Ishikawa (cell line): Measurements from ENCODE around the gene PISD.

ENCODE experiments used
- CEBPB ChIP-seq: IDR thresholded peaks from 2 replicates; pipeline ENCODE4 v1.6.1; 2012
- CREB1 ChIP-seq: IDR thresholded peaks from 2 replicates; pipeline ENCODE4 v1.6.1; 2012; ENCODE audit warnings: low read depth
- EGR1 ChIP-seq: IDR thresholded peaks from 2 replicates; pipeline ENCODE4 v1.6.1; 2012
- EP300 ChIP-seq: IDR thresholded peaks from 2 replicates; pipeline ENCODE4 v1.6.1; 2012; ENCODE audit warnings: borderline replicate concordance
- FOXM1 ChIP-seq: IDR thresholded peaks from 2 replicates; pipeline ENCODE4 v1.6.1; 2012; ENCODE audit warnings: low read depth, borderline replicate concordance
- NFIC ChIP-seq: IDR thresholded peaks from 2 replicates; pipeline ENCODE4 v1.6.1; 2012
- RAD21 ChIP-seq: IDR thresholded peaks from 2 replicates; pipeline ENCODE4 v1.6.1; 2012; ENCODE audit warnings: low read depth
- TAF1 ChIP-seq: IDR thresholded peaks from 2 replicates; pipeline ENCODE4 v1.6.1; 2012; ENCODE audit warnings: low read depth, mild to moderate bottlenecking
- TCF12 ChIP-seq: IDR thresholded peaks from 2 replicates; pipeline ENCODE4 v1.6.1; 2012; ENCODE audit warnings: low read depth
- TEAD4 ChIP-seq: IDR thresholded peaks from 2 replicates; pipeline ENCODE4 v1.6.1; 2012
- YY1 ChIP-seq: IDR thresholded peaks from 2 replicates; pipeline ENCODE4 v1.6.1; 2012; ENCODE audit warnings: low read depth
- ZBTB7A ChIP-seq: IDR thresholded peaks from 2 replicates; pipeline ENCODE4 v1.6.1; 2012; ENCODE audit warnings: low read depth
- TF ChIP-seq, protein P1 (sequence below): IDR thresholded peaks from 2 replicates; pipeline ENCODE4 v1.6.1; 2012
- TF ChIP-seq, protein P2 (sequence below): IDR thresholded peaks from 2 replicates; pipeline ENCODE4 v1.6.1; 2012; ENCODE audit warnings: low read depth, mild to moderate bottlenecking
- TF ChIP-seq, protein P3 (sequence below): IDR thresholded peaks from 2 replicates; pipeline ENCODE4 v1.6.1; 2012

Gene PISD

DNA sequence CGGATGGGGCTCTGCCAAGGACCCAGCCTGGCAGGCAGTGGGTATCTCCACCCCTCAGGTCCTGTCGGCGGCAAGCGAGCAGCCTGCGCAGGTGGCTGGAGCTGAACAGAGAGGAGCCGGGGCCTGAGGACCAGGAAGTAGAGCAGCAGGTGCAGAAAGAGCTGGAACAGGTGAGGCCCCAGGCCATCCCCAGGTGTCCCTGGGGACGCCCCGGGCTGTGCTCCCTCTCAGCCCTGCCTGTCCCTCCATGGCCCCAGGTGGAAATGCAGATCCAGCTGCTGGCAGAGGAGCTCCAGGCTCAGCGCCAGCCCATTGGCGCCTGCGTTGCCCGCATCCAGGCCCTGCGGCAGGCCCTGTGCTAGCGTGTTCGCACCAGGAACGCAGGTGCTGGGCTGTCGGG lies 44.0 kb downstream of the PISD start:
- TF ChIP-seq EGR1 (no peak), TCF12 (no peak), RAD21 (no peak), EP300 (no peak), TAF1 (no peak), TEAD4 (no peak), CEBPB (no peak), CREB1 (no peak), FOXM1 (no peak), YY1 (no peak), NFIC (no peak), ZBTB7A (no peak)
- TF ChIP-seq, protein P1, sequence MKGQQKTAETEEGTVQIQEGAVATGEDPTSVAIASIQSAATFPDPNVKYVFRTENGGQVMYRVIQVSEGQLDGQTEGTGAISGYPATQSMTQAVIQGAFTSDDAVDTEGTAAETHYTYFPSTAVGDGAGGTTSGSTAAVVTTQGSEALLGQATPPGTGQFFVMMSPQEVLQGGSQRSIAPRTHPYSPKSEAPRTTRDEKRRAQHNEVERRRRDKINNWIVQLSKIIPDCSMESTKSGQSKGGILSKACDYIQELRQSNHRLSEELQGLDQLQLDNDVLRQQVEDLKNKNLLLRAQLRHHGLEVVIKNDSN, result no peak
- TF ChIP-seq, protein P2, sequence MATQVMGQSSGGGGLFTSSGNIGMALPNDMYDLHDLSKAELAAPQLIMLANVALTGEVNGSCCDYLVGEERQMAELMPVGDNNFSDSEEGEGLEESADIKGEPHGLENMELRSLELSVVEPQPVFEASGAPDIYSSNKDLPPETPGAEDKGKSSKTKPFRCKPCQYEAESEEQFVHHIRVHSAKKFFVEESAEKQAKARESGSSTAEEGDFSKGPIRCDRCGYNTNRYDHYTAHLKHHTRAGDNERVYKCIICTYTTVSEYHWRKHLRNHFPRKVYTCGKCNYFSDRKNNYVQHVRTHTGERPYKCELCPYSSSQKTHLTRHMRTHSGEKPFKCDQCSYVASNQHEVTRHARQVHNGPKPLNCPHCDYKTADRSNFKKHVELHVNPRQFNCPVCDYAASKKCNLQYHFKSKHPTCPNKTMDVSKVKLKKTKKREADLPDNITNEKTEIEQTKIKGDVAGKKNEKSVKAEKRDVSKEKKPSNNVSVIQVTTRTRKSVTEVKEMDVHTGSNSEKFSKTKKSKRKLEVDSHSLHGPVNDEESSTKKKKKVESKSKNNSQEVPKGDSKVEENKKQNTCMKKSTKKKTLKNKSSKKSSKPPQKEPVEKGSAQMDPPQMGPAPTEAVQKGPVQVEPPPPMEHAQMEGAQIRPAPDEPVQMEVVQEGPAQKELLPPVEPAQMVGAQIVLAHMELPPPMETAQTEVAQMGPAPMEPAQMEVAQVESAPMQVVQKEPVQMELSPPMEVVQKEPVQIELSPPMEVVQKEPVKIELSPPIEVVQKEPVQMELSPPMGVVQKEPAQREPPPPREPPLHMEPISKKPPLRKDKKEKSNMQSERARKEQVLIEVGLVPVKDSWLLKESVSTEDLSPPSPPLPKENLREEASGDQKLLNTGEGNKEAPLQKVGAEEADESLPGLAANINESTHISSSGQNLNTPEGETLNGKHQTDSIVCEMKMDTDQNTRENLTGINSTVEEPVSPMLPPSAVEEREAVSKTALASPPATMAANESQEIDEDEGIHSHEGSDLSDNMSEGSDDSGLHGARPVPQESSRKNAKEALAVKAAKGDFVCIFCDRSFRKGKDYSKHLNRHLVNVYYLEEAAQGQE, result no peak
- TF ChIP-seq, protein P3, sequence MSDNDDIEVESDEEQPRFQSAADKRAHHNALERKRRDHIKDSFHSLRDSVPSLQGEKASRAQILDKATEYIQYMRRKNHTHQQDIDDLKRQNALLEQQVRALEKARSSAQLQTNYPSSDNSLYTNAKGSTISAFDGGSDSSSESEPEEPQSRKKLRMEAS, result no peak

DNA sequence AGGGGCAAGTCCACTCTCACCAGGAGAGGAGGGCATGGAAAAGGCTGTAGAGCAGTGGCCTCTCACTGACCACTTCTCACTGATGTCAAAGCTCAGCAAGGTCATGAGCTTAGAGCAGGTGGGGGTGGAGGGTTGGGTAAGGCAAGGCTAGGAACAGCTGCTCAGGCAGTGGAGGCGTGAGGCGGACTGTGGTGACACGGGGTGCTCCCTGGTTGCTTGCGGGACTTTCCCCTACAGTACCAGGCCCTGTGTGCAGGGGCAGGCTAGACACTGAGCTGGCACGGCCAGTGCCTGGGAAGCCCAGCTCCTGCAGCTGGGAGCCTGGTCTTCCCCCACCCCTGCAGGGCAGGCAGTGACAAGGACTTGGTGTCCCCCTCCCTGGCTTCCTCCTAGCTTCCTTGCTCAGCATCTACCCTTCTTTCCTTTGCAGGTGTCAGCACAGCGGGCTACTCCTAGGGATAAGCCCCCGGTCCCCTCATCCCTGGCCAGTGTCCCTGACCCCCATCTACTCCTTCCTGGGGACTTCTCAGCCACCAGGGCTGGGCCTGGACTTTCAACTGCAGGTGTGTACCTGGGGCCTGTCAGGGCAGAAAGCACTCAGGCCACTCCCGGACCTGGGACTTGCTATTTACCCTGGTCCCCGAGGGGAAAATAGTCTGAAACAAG lies 45.6 kb downstream of the PISD start:
- no peak for TF ChIP-seq RAD21

DNA sequence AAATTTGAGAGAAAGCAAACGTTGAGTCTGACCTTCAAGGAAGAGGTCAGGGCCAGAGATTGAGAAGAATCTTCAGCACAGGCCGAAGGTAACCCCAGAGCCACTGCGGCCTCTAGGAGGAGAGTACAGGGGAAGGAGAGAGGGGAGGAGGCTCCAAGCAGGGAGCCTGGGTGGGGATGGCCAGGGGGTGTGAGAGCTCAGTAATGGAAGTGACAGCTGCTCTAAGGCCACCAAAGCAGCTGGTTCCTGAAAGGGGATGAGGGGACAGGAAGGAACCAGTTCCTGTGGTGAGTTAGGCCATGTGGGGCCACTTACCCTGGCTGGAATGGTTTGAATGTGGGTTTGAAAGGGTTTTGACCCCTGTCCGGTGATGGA lies 46.1 kb downstream of the PISD start:
- TF ChIP-seq ZBTB7A (no peak), EP300 (no peak), TAF1 (no peak), EGR1 (no peak), FOXM1 (no peak)
- TF ChIP-seq, protein P1, result no peak
- TF ChIP-seq, protein P2, result no peak

- TF ChIP-seq CEBPB (no peak), EP300 (no peak), EGR1 (no peak), TEAD4 (no peak), TCF12 (no peak), FOXM1 (no peak), CREB1 (no peak), RAD21 (no peak), ZBTB7A (no peak), NFIC (no peak), TAF1 (no peak), YY1 (no peak)
- TF ChIP-seq, protein P3, result no peak
- TF ChIP-seq, protein P1, result no peak
- TF ChIP-seq, protein P2, result no peak
These were observed 46.5 kb downstream of the PISD start for GRCh38 chr22:31615491-31615860.
